IPS-18a (cell line): ENCODE results near the gene SELENOV.

Experiments
- H3K27ac ChIP-seq: one replicate; pipeline ENCODE4 v1.5.1; 2013; ENCODE audit warnings: low read length
- H3K27me3 ChIP-seq: one replicate; pipeline ENCODE4 v1.6.1; 2013; ENCODE audit warnings: mild to moderate bottlenecking, low read length; ENCODE audit not compliant: control insufficient read depth, insufficient read depth
- H3K36me3 ChIP-seq: one replicate; pipeline ENCODE4 v1.6.1; 2013; ENCODE audit warnings: low read depth, low read length; ENCODE audit not compliant: control insufficient read depth
- H3K4me1 ChIP-seq: one replicate; pipeline ENCODE4 v1.6.1; 2013; ENCODE audit warnings: low read depth, low read length; ENCODE audit not compliant: control insufficient read depth
- H3K4me3 ChIP-seq: one replicate; pipeline ENCODE4 v1.5.1; 2013; ENCODE audit warnings: low read length
- H3K9ac ChIP-seq: one replicate; pipeline ENCODE4 v1.6.1; 2013; ENCODE audit warnings: mild to moderate bottlenecking, low read length, moderate library complexity
- H3K9me3 ChIP-seq: one replicate; pipeline ENCODE4 v1.6.1; 2013; ENCODE audit warnings: low read depth, low read length; ENCODE audit not compliant: control insufficient read depth

Gene SELENOV

GRCh38 chr19:39497701-39497995 is 17.3 kb upstream of the SELENOV start:
- no peak overlapping the region for H3K27ac ChIP-seq
- H3K36me3 ChIP-seq = no peaks in the 10 kb centered on the region
- peaks cover 57% of the 10 kb centered on the region for H3K27me3 ChIP-seq
- H3K4me1 ChIP-seq = peaks cover 11% of the 10 kb centered on the region
- no peaks in the 10 kb centered on the region for H3K9me3 ChIP-seq
- H3K4me3 ChIP-seq = peak overlapping the region; percentile 52
- H3K9ac ChIP-seq = no peak overlapping the region

DNA sequence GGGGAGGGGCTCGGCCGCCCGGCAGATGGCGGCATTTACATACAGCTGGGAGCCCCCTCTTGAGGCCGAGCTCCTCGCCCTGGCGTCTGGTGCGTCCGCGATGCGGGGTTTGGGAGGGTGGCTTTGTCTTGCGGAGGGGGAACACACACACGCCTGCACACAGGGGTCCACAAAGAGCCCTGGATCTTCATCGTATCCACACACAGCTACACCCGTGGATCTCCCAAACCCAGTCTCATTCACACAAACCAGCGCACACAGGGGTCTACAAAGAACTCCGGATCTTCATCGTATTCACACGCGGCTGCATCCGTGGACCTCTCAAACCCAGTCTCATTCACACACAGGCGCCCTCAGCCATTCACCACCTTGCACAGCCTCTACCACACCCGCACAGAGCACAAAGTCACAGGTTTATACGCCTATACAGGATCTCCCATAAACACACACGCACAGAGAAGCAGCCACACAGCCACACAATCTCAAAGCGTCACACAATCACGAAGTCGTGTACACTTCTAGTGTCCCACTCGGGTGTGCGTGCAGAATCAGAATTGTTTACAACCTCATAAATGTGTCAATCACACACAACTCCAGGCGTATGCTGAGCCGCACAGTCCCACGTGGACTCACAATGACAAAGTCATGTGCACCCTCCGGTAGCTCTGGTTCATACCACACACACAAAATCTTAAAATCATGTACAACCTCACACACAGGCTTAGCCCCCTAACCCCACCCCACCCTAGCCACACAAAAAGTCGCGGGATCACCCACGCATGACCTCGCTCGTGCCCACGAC is 16.7 kb upstream of the SELENOV start:
- H3K9ac ChIP-seq = peak overlapping the region; percentile 36
- peak overlapping the region; percentile 52 for H3K4me3 ChIP-seq
- no peaks in the 10 kb centered on the region for H3K36me3 ChIP-seq
- peaks cover 61% of the 10 kb centered on the region for H3K27me3 ChIP-seq
- H3K4me1 ChIP-seq = peaks cover 7% of the 10 kb centered on the region
- H3K9me3 ChIP-seq = no peaks in the 10 kb centered on the region
- no peak overlapping the region for H3K27ac ChIP-seq

DNA sequence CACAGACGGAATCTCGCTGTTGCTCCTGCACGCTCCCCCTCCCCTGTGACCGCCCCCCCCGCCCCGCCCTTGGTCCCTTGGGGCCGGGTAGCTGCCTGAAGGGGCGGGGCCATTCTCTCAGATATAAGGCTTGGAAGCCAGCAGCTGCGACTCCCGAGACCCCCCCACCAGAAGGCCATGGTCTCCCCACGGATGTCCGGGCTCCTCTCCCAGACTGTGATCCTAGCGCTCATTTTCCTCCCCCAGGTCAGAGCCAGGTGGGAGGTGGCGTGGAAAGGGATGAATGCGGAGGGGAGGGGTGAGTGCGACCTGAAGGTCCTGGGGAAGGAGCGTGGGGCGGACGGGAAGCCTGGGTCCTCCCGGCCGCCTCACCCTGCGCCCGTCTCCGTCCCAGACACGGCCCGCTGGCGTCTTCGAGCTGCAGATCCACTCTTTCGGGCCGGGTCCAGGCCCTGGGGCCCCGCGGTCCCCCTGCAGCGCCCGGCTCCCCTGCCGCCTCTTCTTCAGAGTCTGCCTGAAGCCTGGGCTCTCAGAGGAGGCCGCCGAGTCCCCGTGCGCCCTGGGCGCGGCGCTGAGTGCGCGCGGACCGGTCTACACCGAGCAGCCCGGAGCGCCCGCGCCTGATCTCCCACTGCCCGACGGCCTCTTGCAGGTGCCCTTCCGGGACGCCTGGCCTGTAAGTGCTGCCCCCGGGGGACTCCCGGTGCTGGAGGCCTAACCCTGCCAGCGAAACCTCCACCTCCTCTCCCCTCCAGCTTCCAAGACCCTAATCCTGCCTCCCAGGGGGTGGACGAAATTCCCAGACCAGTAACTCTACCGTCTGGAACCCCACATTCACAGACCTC is 15.9 kb upstream of the SELENOV start, which contains the start of gene DLL3:
Gene DLL3 (plus strand): TSS at position 150 of the 845 bp plus-strand sequence. CDS start 28 bp downstream, at position 178.
- Histone ChIP-seq H3K27ac (no peak within 1 kb of the TSS), H3K9ac (peak within 1 kb of the TSS; percentile 36), H3K4me1 (peaks cover 7% of the 10 kb centered on the region), H3K9me3 (no peaks in the 10 kb centered on the region), H3K27me3 (peaks cover 70% of the 10 kb centered on the region), H3K36me3 (no peaks in the 10 kb centered on the region), H3K4me3 (peak within 1 kb of the TSS; percentile 52)

DNA sequence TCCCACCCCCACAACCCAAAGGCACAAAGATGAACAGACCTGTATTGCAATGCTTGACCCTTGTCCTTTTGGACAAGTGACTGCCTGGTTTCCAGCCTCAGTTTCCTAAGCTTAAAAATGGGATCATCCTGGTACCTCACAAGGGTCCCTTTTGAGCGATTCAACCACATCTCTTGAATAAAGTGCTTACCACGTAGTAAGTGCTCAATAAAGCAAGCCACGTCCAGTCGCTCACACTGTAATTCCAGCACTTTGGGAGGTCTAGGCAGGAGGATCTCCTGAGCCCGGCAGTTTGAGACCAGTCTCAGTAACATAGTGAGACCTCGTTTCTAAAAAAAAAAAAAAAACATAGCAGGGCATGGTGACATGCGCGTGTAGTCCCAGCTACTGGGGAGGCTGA is 15.0 kb upstream of the SELENOV start:
- Histone ChIP-seq H3K36me3 (no peaks in the 10 kb centered on the region), H3K27ac (no peak overlapping the region), H3K9ac (no peak overlapping the region), H3K9me3 (no peaks in the 10 kb centered on the region), H3K4me3 (no peak overlapping the region), H3K4me1 (peaks cover 7% of the 10 kb centered on the region), H3K27me3 (peaks cover 79% of the 10 kb centered on the region)

- H3K27ac ChIP-seq = no peak overlapping the region
- no peaks in the 10 kb centered on the region for H3K9me3 ChIP-seq
- H3K36me3 ChIP-seq = no peaks in the 10 kb centered on the region
- no peak overlapping the region for H3K9ac ChIP-seq
- no peak overlapping the region for H3K4me3 ChIP-seq
- peaks cover 7% of the 10 kb centered on the region for H3K4me1 ChIP-seq
- H3K27me3 ChIP-seq = peaks cover 85% of the 10 kb centered on the region
Observed at GRCh38 chr19:39500543-39500942, 14.4 kb upstream of the SELENOV start.

DNA sequence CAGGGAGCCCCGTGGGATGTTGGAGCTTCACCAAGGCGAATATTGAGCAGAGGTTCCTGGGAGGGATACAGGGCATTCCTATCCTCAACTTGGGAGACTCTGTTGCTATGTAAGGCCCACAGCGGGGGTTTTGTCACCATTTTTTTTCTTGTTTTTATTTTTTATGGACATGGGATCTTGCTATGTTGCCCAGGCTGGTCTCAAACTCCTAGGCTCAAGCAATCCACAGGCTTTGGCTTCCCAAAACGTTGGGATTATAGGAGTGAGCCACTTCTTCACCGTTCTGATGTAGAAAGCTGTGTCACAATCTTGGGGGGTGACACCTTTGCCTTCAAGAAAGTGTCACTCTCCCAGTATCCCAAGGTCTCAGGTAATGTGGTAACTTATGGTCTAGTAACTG is 13.6 kb upstream of the SELENOV start:
- no peak overlapping the region for H3K27ac ChIP-seq
- H3K9ac ChIP-seq = no peak overlapping the region

DNA sequence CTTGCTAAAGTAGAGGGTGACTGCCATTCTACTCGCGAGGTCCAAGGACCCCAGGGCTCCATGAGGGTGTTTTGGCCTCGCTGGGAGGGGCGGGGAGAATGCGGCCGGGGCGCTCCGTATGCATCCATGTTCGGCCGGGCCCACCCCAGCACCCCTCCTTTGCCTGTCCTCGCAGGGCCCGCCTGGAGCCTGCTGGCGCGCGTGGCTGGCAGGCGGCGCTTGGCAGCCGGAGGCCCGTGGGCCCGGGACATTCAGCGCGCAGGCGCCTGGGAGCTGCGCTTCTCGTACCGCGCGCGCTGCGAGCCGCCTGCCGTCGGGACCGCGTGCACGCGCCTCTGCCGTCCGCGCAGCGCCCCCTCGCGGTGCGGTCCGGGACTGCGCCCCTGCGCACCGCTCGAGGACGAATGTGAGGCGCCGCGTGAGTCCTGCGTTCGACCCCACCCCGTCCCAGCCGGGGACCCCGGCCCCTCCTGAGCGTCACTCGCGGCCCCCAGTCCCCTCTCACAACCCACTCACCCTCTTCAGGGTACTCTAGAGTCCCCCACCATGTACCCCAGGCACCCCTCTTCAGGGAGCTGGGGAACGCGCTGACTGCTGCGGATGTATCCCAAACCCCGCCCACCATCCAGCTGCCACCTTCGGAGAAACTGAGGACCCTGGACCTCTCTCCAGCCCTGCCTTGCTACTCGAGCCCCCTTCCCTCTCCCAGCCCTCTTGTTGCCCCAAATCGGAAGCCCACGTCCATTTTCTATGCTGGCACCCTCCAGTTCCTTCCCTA is 12.1 kb upstream of the SELENOV start:
- Histone ChIP-seq H3K9ac (no peak overlapping the region), H3K36me3 (no peaks in the 10 kb centered on the region), H3K4me1 (peaks cover 7% of the 10 kb centered on the region), H3K27me3 (peaks cover 97% of the 10 kb centered on the region), H3K4me3 (no peak overlapping the region), H3K9me3 (no peaks in the 10 kb centered on the region), H3K27ac (no peak overlapping the region)

More for the DNA sequence above, 13.6 kb upstream of the SELENOV start:
- Histone ChIP-seq H3K9me3 (no peaks in the 10 kb centered on the region), H3K4me1 (peaks cover 7% of the 10 kb centered on the region), H3K27me3 (peaks cover 93% of the 10 kb centered on the region), H3K36me3 (no peaks in the 10 kb centered on the region), H3K4me3 (no peak overlapping the region)

DNA sequence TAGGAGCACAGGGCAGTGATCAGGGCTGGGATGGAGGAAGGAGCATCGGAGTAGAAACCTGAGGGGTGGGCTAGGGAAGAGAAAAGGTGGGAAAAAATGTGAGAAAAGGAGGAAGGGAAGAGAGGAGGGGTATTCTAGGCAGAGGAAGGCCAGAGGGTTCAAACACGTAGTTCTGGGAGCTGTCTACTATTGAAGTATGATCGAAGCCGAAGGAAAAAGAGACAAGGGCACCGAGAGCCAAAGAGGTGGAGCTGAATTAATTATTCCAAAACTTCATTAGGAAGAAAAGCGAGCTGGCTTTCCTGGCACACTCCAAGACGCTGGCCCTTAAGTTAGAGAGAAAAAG is 8.4 kb upstream of the SELENOV start:
- Histone ChIP-seq H3K27ac (no peak overlapping the region), H3K36me3 (no peaks in the 10 kb centered on the region), H3K4me3 (no peak overlapping the region), H3K4me1 (no peaks in the 10 kb centered on the region), H3K9ac (no peak overlapping the region), H3K27me3 (peaks cover 77% of the 10 kb centered on the region), H3K9me3 (no peaks in the 10 kb centered on the region)

GRCh38 chr19:39506944-39507714 is 7.8 kb upstream of the SELENOV start:
- Histone ChIP-seq H3K36me3 (no peaks in the 10 kb centered on the region), H3K27ac (no peak overlapping the region), H3K9ac (no peak overlapping the region), H3K9me3 (no peaks in the 10 kb centered on the region), H3K27me3 (peaks cover 72% of the 10 kb centered on the region), H3K4me1 (no peaks in the 10 kb centered on the region), H3K4me3 (peak overlapping the region; percentile 38)

DNA sequence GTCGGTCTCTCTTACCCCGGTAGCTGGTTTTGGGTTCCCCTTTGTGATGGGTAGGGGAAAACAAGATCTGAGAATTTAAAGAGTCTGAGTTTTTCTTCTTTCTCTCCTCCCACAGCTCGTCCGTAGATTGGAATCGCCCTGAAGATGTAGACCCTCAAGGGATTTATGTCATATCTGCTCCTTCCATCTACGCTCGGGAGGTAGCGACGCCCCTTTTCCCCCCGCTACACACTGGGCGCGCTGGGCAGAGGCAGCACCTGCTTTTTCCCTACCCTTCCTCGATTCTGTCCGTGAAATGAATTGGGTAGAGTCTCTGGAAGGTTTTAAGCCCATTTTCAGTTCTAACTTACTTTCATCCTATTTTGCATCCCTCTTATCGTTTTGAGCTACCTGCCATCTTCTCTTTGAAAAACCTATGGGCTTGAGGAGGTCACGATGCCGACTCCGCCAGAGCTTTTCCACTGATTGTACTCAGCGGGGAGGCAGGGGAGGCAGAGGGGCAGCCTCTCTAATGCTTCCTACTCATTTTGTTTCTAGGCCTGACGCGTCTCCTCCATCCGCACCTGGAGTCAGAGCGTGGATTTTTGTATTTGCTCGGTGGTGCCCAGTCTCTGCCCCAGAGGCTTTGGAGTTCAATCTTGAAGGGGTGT is 7.1 kb upstream of the SELENOV start:
- H3K27ac ChIP-seq = no peak overlapping the region
- H3K9me3 ChIP-seq = no peaks in the 10 kb centered on the region
- no peak overlapping the region for H3K9ac ChIP-seq
- H3K4me3 ChIP-seq = peak overlapping the region; percentile 38
- H3K36me3 ChIP-seq = no peaks in the 10 kb centered on the region
- H3K27me3 ChIP-seq = peaks cover 73% of the 10 kb centered on the region
- no peaks in the 10 kb centered on the region for H3K4me1 ChIP-seq
